ENCODE data around the gene MAEL.

MAEL gene

GRCh38 chr1:166980818-166981217, 8.3 kb upstream of the MAEL start:
- Histone ChIP-seq H3K79me2 (no peaks in the 10 kb centered on the region), H3K36me3 (ENCODE audit: control insufficient read depth, insufficient read depth, low read length) (no peaks in the 10 kb centered on the region), H3K27ac (no peak overlapping the region), H3K9ac (no peak overlapping the region), H3K4me3 (ENCODE audit: low read depth, low read length) (no peak overlapping the region), H2AFZ (no peak overlapping the region), H3K4me2 (ENCODE audit: low read length) (no peak overlapping the region), H3K27me3 (ENCODE audit: control insufficient read depth, insufficient read depth, low read length) (no peaks in the 10 kb centered on the region), H3K9me3 (ENCODE audit: control insufficient read depth, low read length) (no peaks in the 10 kb centered on the region), H3K4me1 (no peaks in the 10 kb centered on the region)
- no peak for TF ChIP-seq CTCF (IDR thresholded peaks at IDR 0.05)

- no peak overlapping the region for H3K4me2 ChIP-seq (ENCODE audit: low read length)
- no peak overlapping the region for H2AFZ ChIP-seq
- TF ChIP-seq CTCF (IDR thresholded peaks at IDR 0.05) = no peak
- H3K79me2 ChIP-seq = no peaks in the 10 kb centered on the region
- H3K4me3 ChIP-seq (ENCODE audit: low read depth, low read length) = no peak overlapping the region
- H3K9me3 ChIP-seq (ENCODE audit: control insufficient read depth, low read length) = no peaks in the 10 kb centered on the region
- no peaks in the 10 kb centered on the region for H3K27me3 ChIP-seq (ENCODE audit: control insufficient read depth, insufficient read depth, low read length)
- no peak overlapping the region for H3K27ac ChIP-seq
- H3K4me1 ChIP-seq = no peaks in the 10 kb centered on the region
- H3K9ac ChIP-seq = no peak overlapping the region
- no peaks in the 10 kb centered on the region for H3K36me3 ChIP-seq (ENCODE audit: control insufficient read depth, insufficient read depth, low read length)
These were observed 7.5 kb upstream of the MAEL start for GRCh38 chr1:166981589-166981988.

GRCh38 chr1:166999075-166999474, 10.0 kb downstream of the MAEL start:
- H3K4me3 ChIP-seq (ENCODE audit: low read depth, low read length) = no peak overlapping the region
- H3K27ac ChIP-seq = no peak overlapping the region
- H2AFZ ChIP-seq = no peak overlapping the region
- H3K9me3 ChIP-seq (ENCODE audit: control insufficient read depth, low read length) = no peaks in the 10 kb centered on the region
- H3K27me3 ChIP-seq (ENCODE audit: control insufficient read depth, insufficient read depth, low read length) = no peaks in the 10 kb centered on the region
- no peak overlapping the region for H3K9ac ChIP-seq
- no peaks in the 10 kb centered on the region for H3K4me1 ChIP-seq
- H3K79me2 ChIP-seq = no peaks in the 10 kb centered on the region
- H3K4me2 ChIP-seq (ENCODE audit: low read length) = no peak overlapping the region
- no peak for TF ChIP-seq CTCF (IDR thresholded peaks at IDR 0.05)
- H3K36me3 ChIP-seq (ENCODE audit: control insufficient read depth, insufficient read depth, low read length) = no peaks in the 10 kb centered on the region

GRCh38 chr1:166999500-167000055, 10.5 kb downstream of the MAEL start:
- Histone ChIP-seq H3K36me3 (ENCODE audit: control insufficient read depth, insufficient read depth, low read length) (no peaks in the 10 kb centered on the region), H3K79me2 (no peaks in the 10 kb centered on the region)
- TF ChIP-seq CTCF (IDR thresholded peaks at IDR 0.05) = no peak

GRCh38 chr1:167000546-167000945, 11.5 kb downstream of the MAEL start:
- no peaks in the 10 kb centered on the region for H3K4me1 ChIP-seq
- no peak overlapping the region for H2AFZ ChIP-seq
- no peaks in the 10 kb centered on the region for H3K79me2 ChIP-seq
- H3K9ac ChIP-seq = no peak overlapping the region
- no peak overlapping the region for H3K27ac ChIP-seq
- H3K4me2 ChIP-seq (ENCODE audit: low read length) = no peak overlapping the region
- H3K36me3 ChIP-seq (ENCODE audit: control insufficient read depth, insufficient read depth, low read length) = no peaks in the 10 kb centered on the region
- H3K4me3 ChIP-seq (ENCODE audit: low read depth, low read length) = no peak overlapping the region
- no peaks in the 10 kb centered on the region for H3K9me3 ChIP-seq (ENCODE audit: control insufficient read depth, low read length)
- H3K27me3 ChIP-seq (ENCODE audit: control insufficient read depth, insufficient read depth, low read length) = no peaks in the 10 kb centered on the region
- TF ChIP-seq CTCF (IDR thresholded peaks at IDR 0.05) = no peak

More at GRCh38 chr1:166999500-167000055, 10.5 kb downstream of the MAEL start:
- Histone ChIP-seq H3K9me3 (ENCODE audit: control insufficient read depth, low read length) (no peaks in the 10 kb centered on the region), H3K27ac (no peak overlapping the region), H3K4me3 (ENCODE audit: low read depth, low read length) (no peak overlapping the region), H3K4me1 (no peaks in the 10 kb centered on the region), H2AFZ (no peak overlapping the region), H3K9ac (no peak overlapping the region), H3K27me3 (ENCODE audit: control insufficient read depth, insufficient read depth, low read length) (no peaks in the 10 kb centered on the region), H3K4me2 (ENCODE audit: low read length) (no peak overlapping the region)

Measured in parathyroid adenoma (tissue), 2 donors.